GM12872 (cell line): ENCODE measurements around the gene CD84.

Experiments
- TF ChIP-seq, protein P1 (sequence below): IDR thresholded peaks from 3 replicates; pipeline ENCODE4 v1.5.1; 2011; ENCODE audit warnings: low read depth, mild to moderate bottlenecking, low read length, moderate library complexity; ENCODE audit not compliant: insufficient read depth

The CD84 gene

GRCh38 chr1:160544647-160545046, 34.6 kb downstream of the CD84 start:
- TF ChIP-seq, protein P1, sequence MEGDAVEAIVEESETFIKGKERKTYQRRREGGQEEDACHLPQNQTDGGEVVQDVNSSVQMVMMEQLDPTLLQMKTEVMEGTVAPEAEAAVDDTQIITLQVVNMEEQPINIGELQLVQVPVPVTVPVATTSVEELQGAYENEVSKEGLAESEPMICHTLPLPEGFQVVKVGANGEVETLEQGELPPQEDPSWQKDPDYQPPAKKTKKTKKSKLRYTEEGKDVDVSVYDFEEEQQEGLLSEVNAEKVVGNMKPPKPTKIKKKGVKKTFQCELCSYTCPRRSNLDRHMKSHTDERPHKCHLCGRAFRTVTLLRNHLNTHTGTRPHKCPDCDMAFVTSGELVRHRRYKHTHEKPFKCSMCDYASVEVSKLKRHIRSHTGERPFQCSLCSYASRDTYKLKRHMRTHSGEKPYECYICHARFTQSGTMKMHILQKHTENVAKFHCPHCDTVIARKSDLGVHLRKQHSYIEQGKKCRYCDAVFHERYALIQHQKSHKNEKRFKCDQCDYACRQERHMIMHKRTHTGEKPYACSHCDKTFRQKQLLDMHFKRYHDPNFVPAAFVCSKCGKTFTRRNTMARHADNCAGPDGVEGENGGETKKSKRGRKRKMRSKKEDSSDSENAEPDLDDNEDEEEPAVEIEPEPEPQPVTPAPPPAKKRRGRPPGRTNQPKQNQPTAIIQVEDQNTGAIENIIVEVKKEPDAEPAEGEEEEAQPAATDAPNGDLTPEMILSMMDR: peak; percentile 67

GRCh38 chr1:160542303-160542945, 36.9 kb downstream of the CD84 start:
- TF ChIP-seq, protein P1: no peak

GRCh38 chr1:160541622-160542302, 37.5 kb downstream of the CD84 start:
- TF ChIP-seq, protein P1: no peak

DNA sequence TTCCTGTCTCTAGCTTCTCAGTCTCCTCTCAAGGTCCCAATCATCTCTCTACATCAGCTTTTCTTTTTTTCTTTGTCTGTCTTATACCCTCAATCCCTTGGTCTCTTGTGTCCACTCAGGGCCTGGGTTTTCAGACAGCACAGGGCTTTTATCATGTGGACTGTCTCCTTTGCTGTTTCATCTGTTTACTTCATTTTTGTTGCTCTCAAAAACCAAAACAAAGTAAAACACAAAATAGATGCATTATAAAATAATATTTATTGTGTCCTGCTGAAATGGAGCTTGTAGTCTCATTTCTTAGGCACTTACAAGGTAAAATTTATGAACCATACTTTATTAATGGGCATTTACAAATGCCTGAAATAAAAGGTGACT, 38.5 kb downstream of the CD84 start:
- TF ChIP-seq, protein P1: no peak

GRCh38 chr1:160539990-160540858, 39.1 kb downstream of the CD84 start:
- TF ChIP-seq, protein P1: no peak

GRCh38 chr1:160539684-160539989, 39.7 kb downstream of the CD84 start:
- TF ChIP-seq, protein P1: no peak

DNA sequence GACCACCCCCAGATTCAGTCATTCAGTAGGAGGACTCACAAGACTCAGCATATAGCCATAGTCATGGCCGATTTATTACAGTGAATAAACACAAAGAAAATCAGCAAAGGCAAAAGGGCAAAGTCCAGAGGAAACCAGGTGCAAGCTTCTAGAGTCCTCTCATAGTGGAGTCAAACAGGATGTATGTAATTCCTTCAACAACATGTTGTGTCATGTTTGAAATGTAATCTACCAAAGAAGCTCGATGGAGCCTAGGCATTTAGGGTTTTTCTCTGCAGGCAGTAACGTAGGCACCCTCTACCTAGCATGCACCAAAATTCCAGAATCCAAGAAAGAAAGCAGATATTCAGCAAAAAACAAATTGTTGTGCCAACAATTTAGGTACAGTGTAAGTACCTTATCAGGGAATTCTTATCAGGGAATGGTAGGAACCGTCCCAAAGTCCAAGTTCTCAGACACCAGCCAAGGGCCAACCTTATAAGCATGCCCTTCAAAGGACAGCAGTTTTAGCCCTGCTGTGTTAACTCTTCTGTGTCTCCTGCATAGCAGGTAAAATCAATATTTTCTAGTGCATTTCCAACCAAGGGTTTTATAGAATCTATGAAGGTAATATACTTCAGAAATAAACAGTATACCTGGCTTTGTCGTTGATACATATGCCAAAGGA, 40.2 kb downstream of the CD84 start:
- TF ChIP-seq, protein P1: no peak
